ENCODE results near the gene NAPSA.

GRCh38 chr19:50380137-50380536 is 14.7 kb upstream of the NAPSA start:
- TF ChIP-seq POLR2AphosphoS5 (IDR thresholded peaks at IDR 0.05; ENCODE audit: low read depth, low read length) (no peak), FOXM1 (IDR thresholded peaks at IDR 0.05; ENCODE audit: low read depth) (no peak), TEAD4 (IDR thresholded peaks at IDR 0.05; ENCODE audit: borderline replicate concordance, insufficient read depth) (no peak), MAX (IDR thresholded peaks at IDR 0.05; ENCODE audit: low read depth) (no peak), MXI1 (IDR thresholded peaks at IDR 0.05; ENCODE audit: low read depth, low read length) (no peak), SIN3A (IDR thresholded peaks at IDR 0.05; ENCODE audit: borderline replicate concordance, low read depth, low read length) (no peak), JUND (IDR thresholded peaks at IDR 0.05) (no peak), EP300 (IDR thresholded peaks at IDR 0.05; ENCODE audit: borderline replicate concordance in 1 of 2, low read depth in 1 of 2, low read length in 1 of 2) (no peak), RAD21 (IDR thresholded peaks at IDR 0.05; ENCODE audit: low read length) (no peak), GABPA (IDR thresholded peaks at IDR 0.05; ENCODE audit: low read depth) (no peak), RXRA (IDR thresholded peaks at IDR 0.05; ENCODE audit: borderline replicate concordance, low read depth) (no peak)
- TF ChIP-seq, protein P1, sequence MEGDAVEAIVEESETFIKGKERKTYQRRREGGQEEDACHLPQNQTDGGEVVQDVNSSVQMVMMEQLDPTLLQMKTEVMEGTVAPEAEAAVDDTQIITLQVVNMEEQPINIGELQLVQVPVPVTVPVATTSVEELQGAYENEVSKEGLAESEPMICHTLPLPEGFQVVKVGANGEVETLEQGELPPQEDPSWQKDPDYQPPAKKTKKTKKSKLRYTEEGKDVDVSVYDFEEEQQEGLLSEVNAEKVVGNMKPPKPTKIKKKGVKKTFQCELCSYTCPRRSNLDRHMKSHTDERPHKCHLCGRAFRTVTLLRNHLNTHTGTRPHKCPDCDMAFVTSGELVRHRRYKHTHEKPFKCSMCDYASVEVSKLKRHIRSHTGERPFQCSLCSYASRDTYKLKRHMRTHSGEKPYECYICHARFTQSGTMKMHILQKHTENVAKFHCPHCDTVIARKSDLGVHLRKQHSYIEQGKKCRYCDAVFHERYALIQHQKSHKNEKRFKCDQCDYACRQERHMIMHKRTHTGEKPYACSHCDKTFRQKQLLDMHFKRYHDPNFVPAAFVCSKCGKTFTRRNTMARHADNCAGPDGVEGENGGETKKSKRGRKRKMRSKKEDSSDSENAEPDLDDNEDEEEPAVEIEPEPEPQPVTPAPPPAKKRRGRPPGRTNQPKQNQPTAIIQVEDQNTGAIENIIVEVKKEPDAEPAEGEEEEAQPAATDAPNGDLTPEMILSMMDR (IDR thresholded peaks at IDR 0.05): no peak
- TF ChIP-seq, protein P2, sequence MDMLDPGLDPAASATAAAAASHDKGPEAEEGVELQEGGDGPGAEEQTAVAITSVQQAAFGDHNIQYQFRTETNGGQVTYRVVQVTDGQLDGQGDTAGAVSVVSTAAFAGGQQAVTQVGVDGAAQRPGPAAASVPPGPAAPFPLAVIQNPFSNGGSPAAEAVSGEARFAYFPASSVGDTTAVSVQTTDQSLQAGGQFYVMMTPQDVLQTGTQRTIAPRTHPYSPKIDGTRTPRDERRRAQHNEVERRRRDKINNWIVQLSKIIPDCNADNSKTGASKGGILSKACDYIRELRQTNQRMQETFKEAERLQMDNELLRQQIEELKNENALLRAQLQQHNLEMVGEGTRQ (IDR thresholded peaks at IDR 0.05; ENCODE audit: borderline replicate concordance, low read depth, low read length): no peak
